Uterus (tissue), 2 donors: Measurements from ENCODE around the gene CKMT2.

Experiments used
- CTCF ChIP-seq, 4 experiments: fragments of 200-600 bp in 2 of 4; fragments of 450-650 bp in 2 of 4; sonication (generic) in 2 of 4; IDR thresholded peaks; one replicate each; pipeline ENCODE4 v1.5.1; 2016 to 2019; ENCODE audit warnings: antibody characterized with exemption in 4 of 4, mild to moderate bottlenecking in 2 of 4, moderate library complexity in 1 of 4
- POLR2A ChIP-seq, 2 donors: fragments of 450-650 bp; IDR thresholded peaks; one replicate each; pipeline ENCODE4 v1.6.1; 2016; ENCODE audit warnings: antibody characterized with exemption in 2 of 2, mild to moderate bottlenecking in 1 of 2, moderate library complexity in 1 of 2

GRCh38 chr5:81297531-81297930 lies 64.4 kb downstream of the CKMT2 start:
- no peak for TF ChIP-seq CTCF (IDR thresholded peaks at IDR 0.05)
- no peak for TF ChIP-seq POLR2A (IDR thresholded peaks at IDR 0.05)
